Glomerular visceral epithelial cell (primary cell): ENCODE results near the gene SLC38A1.

Source experiments
- DNase-seq: peaks from one replicate; pipeline ENCODE4 v3.0.0-alpha.2; 2016; ENCODE audit errors: extremely low spot score

The SLC38A1 gene

GRCh38 chr12:46134205-46134811, 134.5 kb downstream of the SLC38A1 start:
- no peak for DNase-seq

DNA sequence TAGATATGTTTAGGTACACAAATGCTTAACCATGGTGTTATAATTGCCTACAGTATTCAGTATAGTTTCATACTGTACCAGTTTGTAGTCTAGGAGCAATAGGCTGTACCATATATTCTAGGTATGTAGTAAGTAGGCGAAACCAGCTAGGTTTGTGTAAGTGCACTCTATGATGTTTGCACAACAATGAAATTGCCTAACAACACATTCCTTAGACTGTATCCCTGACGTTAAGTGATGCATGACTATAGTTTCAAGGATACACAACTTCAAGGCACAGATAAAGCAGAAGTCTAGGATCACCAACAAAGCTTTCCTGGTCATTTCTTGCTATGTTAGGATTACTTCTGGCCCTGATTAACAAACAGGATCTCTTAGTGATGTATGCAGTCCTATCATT, 135.1 kb downstream of the SLC38A1 start:
- no peak for DNase-seq
